Trophoblast cell (in vitro differentiated cells and primary cell): Measurements from ENCODE around the gene ZNF398.
A peak's percentile ranks its signal among the peaks of the same experiment; 100 is the strongest.
"Not testable (repeated sequence)": the region's sequence is repeated elsewhere in the genome, so short reads cannot be mapped to it uniquely, and the experiment has no call there.

Source experiments
- DNase-seq, 2 donors: peaks; one replicate each; pipeline ENCODE4 v3.0.0-alpha.2; 2016
- H2AFZ ChIP-seq: 2 replicates; pipeline ENCODE4 v1.6.1; 2013; ENCODE audit warnings: low read length, moderate library complexity, mild to moderate bottlenecking; ENCODE audit not compliant: insufficient read depth, poor library complexity
- H2AK5ac ChIP-seq: 2 replicates; pipeline ENCODE4 v1.6.1; 2013; ENCODE audit warnings: mild to moderate bottlenecking, low read length
- H2BK120ac ChIP-seq: 2 replicates; pipeline ENCODE4 v1.6.1; 2013; ENCODE audit warnings: low read length, mild to moderate bottlenecking, moderate library complexity; ENCODE audit not compliant: insufficient read depth, poor library complexity
- H2BK12ac ChIP-seq: 2 replicates; pipeline ENCODE4 v1.6.1; 2013; ENCODE audit warnings: mild to moderate bottlenecking, low read length, moderate library complexity
- H2BK5ac ChIP-seq: 2 replicates; pipeline ENCODE4 v1.6.1; 2013; ENCODE audit warnings: low read length, low read depth, moderate library complexity, mild to moderate bottlenecking; ENCODE audit not compliant: poor library complexity
- H3K14ac ChIP-seq: 2 replicates; pipeline ENCODE4 v1.6.1; 2013; ENCODE audit warnings: mild to moderate bottlenecking, low read length
- H3K18ac ChIP-seq: 2 replicates; pipeline ENCODE4 v1.6.1; 2013; ENCODE audit warnings: mild to moderate bottlenecking, low read length
- H3K23ac ChIP-seq: 2 replicates; pipeline ENCODE4 v1.6.1; 2013; ENCODE audit warnings: low read length
- H3K27ac ChIP-seq: 2 replicates; pipeline ENCODE4 v1.5.1; 2013; ENCODE audit warnings: low read depth, mild to moderate bottlenecking, inconsistent platforms, low read length, moderate library complexity
- H3K27me3 ChIP-seq: 2 replicates; pipeline ENCODE4 v1.6.1; 2013; ENCODE audit warnings: inconsistent platforms, mild to moderate bottlenecking, low read length, moderate library complexity; ENCODE audit not compliant: insufficient read depth
- H3K36me3 ChIP-seq, 2 experiments: 1 replicate in 1 of 2; 2 replicates in 1 of 2; pipeline ENCODE4 v1.6.1; 2013; ENCODE audit warnings: low read length in 2 of 2, mild to moderate bottlenecking in 2 of 2, moderate library complexity in 1 of 2; ENCODE audit not compliant: insufficient read depth in 2 of 2, control insufficient read depth in 1 of 2
- H3K4ac ChIP-seq: 2 replicates; pipeline ENCODE4 v1.6.1; 2013; ENCODE audit warnings: low read depth, mild to moderate bottlenecking, low read length, moderate library complexity
- H3K4me1 ChIP-seq, 2 experiments: 1 replicate in 1 of 2; 2 replicates in 1 of 2; pipeline ENCODE4 v1.6.1; 2013; ENCODE audit warnings: low read length in 2 of 2, mild to moderate bottlenecking in 2 of 2, moderate library complexity in 1 of 2; ENCODE audit not compliant: insufficient read depth in 2 of 2, control insufficient read depth in 1 of 2
- H3K4me2 ChIP-seq: 2 replicates; pipeline ENCODE4 v1.6.1; 2013; ENCODE audit warnings: inconsistent platforms, mild to moderate bottlenecking, low read length, moderate library complexity
- H3K4me3 ChIP-seq: 2 replicates; pipeline ENCODE4 v1.5.1; 2013; ENCODE audit warnings: mild to moderate bottlenecking, low read depth, low read length, inconsistent platforms
- H3K79me1 ChIP-seq: one replicate; pipeline ENCODE4 v1.6.1; 2013; ENCODE audit warnings: low read length
- H3K79me2 ChIP-seq: 2 replicates; pipeline ENCODE4 v1.6.1; 2013; ENCODE audit warnings: low read length, mild to moderate bottlenecking; ENCODE audit not compliant: control insufficient read depth, insufficient read depth, poor library complexity
- H3K9ac ChIP-seq: 2 replicates; pipeline ENCODE4 v1.6.1; 2013; ENCODE audit warnings: mild to moderate bottlenecking, low read length
- H3K9me3 ChIP-seq: 2 replicates; pipeline ENCODE4 v1.6.1; 2013; ENCODE audit warnings: low read depth, mild to moderate bottlenecking, control low read depth, inconsistent platforms, low read length; ENCODE audit not compliant: insufficient read depth
- H4K12ac ChIP-seq: 2 replicates; pipeline ENCODE4 v1.6.1; 2013; ENCODE audit warnings: low read depth, mild to moderate bottlenecking, low read length, moderate library complexity
- H4K8ac ChIP-seq: 2 replicates; pipeline ENCODE4 v1.6.1; 2013; ENCODE audit warnings: low read depth, mild to moderate bottlenecking, low read length, moderate library complexity
- H4K91ac ChIP-seq: one replicate; pipeline ENCODE4 v1.6.1; 2013; ENCODE audit warnings: low read depth, mild to moderate bottlenecking, low read length, moderate library complexity
- WGBS: extraction: QIAGEN DNeasy Blood & Tissue Kit; methylation state at CpG from one replicate; pipeline ENCODE4 v1.1.7; 2013; ENCODE audit warnings: missing lambda C conversion rate; ENCODE audit not compliant: insufficient read length, insufficient coverage; ENCODE audit errors: extremely low coverage; 5-methylcytosine and 5-hydroxymethylcytosine counted together

ZNF398 gene

GRCh38 chr7:149144436-149144922 lies 2.8 kb upstream of the ZNF398 start:
- not testable (repeated sequence) for H3K9me3 ChIP-seq, H3K4me3 ChIP-seq, H3K27me3 ChIP-seq, H3K4ac ChIP-seq, H3K9ac ChIP-seq, H2AFZ ChIP-seq, H3K36me3 ChIP-seq, DNase-seq, H3K23ac ChIP-seq
- H4K12ac ChIP-seq, result peak overlapping the region; percentile 76
- peak overlapping the region; percentile 16 for H3K4me2 ChIP-seq
- peak overlapping the region; percentile 59 for H3K18ac ChIP-seq
- peaks cover 29% of the 10 kb centered on the region for H3K79me1 ChIP-seq
- H2BK12ac ChIP-seq, result peak overlapping the region; percentile 58
- H2BK120ac ChIP-seq, result peak overlapping the region; percentile 85
- WGBS, result no CpG with 5 or more reads among the region's 14 CpGs
- peak overlapping the region; percentile 64 for H4K91ac ChIP-seq
- peak overlapping the region; percentile 69 for H4K8ac ChIP-seq
- peak overlapping the region; percentile 45 for H2AK5ac ChIP-seq
- peak overlapping the region; percentile 79 for H3K27ac ChIP-seq
- peak overlapping the region; percentile 68 for H3K14ac ChIP-seq
- H2BK5ac ChIP-seq, result peak overlapping the region; percentile 86
- H3K79me2 ChIP-seq, result peaks cover 16% of the 10 kb centered on the region
- peaks cover 9 to 12% of the 10 kb centered on the region in 2 experiments for H3K4me1 ChIP-seq

GRCh38 chr7:149145031-149145845 lies 2.0 kb upstream of the ZNF398 start:
- no peak overlapping the region for H3K4me2 ChIP-seq
- peak overlapping the region; percentile 69 for H3K18ac ChIP-seq
- H2BK12ac ChIP-seq, result peak overlapping the region; percentile 92
- peaks cover 6% of the 10 kb centered on the region for H3K9me3 ChIP-seq
- peaks cover 16% of the 10 kb centered on the region for H3K79me2 ChIP-seq
- H4K12ac ChIP-seq, result peak overlapping the region; percentile 81
- peak overlapping the region; percentile 91 for H2BK5ac ChIP-seq
- peak overlapping the region; percentile 36 for H4K8ac ChIP-seq
- peak overlapping the region; percentile 86 for H4K91ac ChIP-seq
- peaks cover 29% of the 10 kb centered on the region for H3K79me1 ChIP-seq
- peak overlapping the region; percentile 92 for H2BK120ac ChIP-seq
- no peaks in the 10 kb centered on the region for H3K36me3 ChIP-seq
- peaks cover 9 to 12% of the 10 kb centered on the region in 2 experiments for H3K4me1 ChIP-seq
- H2AK5ac ChIP-seq, result peak overlapping the region; percentile 81
- peak overlapping the region; percentile 45 for H2AFZ ChIP-seq
- DNase-seq, result peak; percentile 89 to 99
- peak overlapping the region; percentile 50 for H3K4ac ChIP-seq
- peak overlapping the region; percentile 42 for H3K14ac ChIP-seq
- no peak overlapping the region for H3K4me3 ChIP-seq
- H3K23ac ChIP-seq, result no peak overlapping the region
- 100% methylated on average over 1 of the region's 8 CpGs for WGBS
- H3K27me3 ChIP-seq, result no peaks in the 10 kb centered on the region
- no peak overlapping the region for H3K9ac ChIP-seq
- H3K27ac ChIP-seq, result peak overlapping the region; percentile 69

- peaks cover 29% of the 10 kb centered on the region for H3K79me1 ChIP-seq
- H4K91ac ChIP-seq, result peak overlapping the region; percentile 80
- no peak overlapping the region for H2BK12ac ChIP-seq
- H3K36me3 ChIP-seq, result no peaks in the 10 kb centered on the region
- H3K23ac ChIP-seq, result no peak overlapping the region
- H3K4me3 ChIP-seq, result peak overlapping the region; percentile 100
- H3K4me1 ChIP-seq, result peaks cover 11 to 12% of the 10 kb centered on the region in 2 experiments
- peak overlapping the region; percentile 33 for H2AFZ ChIP-seq
- peak overlapping the region; percentile 97 for H4K8ac ChIP-seq
- H3K27me3 ChIP-seq, result no peaks in the 10 kb centered on the region
- H3K9me3 ChIP-seq, result peaks cover 6% of the 10 kb centered on the region
- H2BK5ac ChIP-seq, result peak overlapping the region; percentile 19
- H4K12ac ChIP-seq, result peak overlapping the region; percentile 37
- H2BK120ac ChIP-seq, result peak overlapping the region; percentile 50
- WGBS, result no CpG with 5 or more reads among the region's 86 CpGs
- peak; percentile 66 to 77 for DNase-seq
- H2AK5ac ChIP-seq, result peak overlapping the region; percentile 56
- H3K27ac ChIP-seq, result peak overlapping the region; percentile 73
- peaks cover 16% of the 10 kb centered on the region for H3K79me2 ChIP-seq
- H3K4me2 ChIP-seq, result peak overlapping the region; percentile 65
- H3K18ac ChIP-seq, result peak overlapping the region; percentile 98
- peak overlapping the region; percentile 72 for H3K14ac ChIP-seq
- H3K9ac ChIP-seq, result peak overlapping the region; percentile 98
- peak overlapping the region; percentile 82 for H3K4ac ChIP-seq
Observed at GRCh38 chr7:149147752-149148653, 750 bp downstream of the ZNF398 start.

- Histone ChIP-seq H2AK5ac (no peak overlapping the region), H3K9ac (no peak overlapping the region), H3K79me2 (peaks cover 16% of the 10 kb centered on the region)
Observed at GRCh38 chr7:149150981-149151380, 3.7 kb downstream of the ZNF398 start.

More at GRCh38 chr7:149150981-149151380, 3.7 kb downstream of the ZNF398 start:
- H3K4me1 ChIP-seq, result peaks cover 10 to 11% of the 10 kb centered on the region in 2 experiments
- H3K27me3 ChIP-seq, result no peaks in the 10 kb centered on the region
- H3K4ac ChIP-seq, result no peak overlapping the region
- H3K4me3 ChIP-seq, result no peak overlapping the region
- no peak overlapping the region for H2BK12ac ChIP-seq
- H2BK120ac ChIP-seq, result no peak overlapping the region
- DNase-seq, result peak; percentile 72 to 82
- no peak overlapping the region for H3K23ac ChIP-seq
- H3K27ac ChIP-seq, result no peak overlapping the region
- H3K79me1 ChIP-seq, result peaks cover 21% of the 10 kb centered on the region
- WGBS, result no CpG with 5 or more reads among the region's 4 CpGs
- no peak overlapping the region for H2AFZ ChIP-seq
- H3K36me3 ChIP-seq, result peaks cover 6 to 10% of the 10 kb centered on the region in 2 experiments
- no peak overlapping the region for H3K18ac ChIP-seq
- H3K4me2 ChIP-seq, result no peak overlapping the region
- H3K9me3 ChIP-seq, result peaks cover 6% of the 10 kb centered on the region
- H4K12ac ChIP-seq, result no peak overlapping the region
- H3K14ac ChIP-seq, result no peak overlapping the region
- no peak overlapping the region for H2BK5ac ChIP-seq
- H4K8ac ChIP-seq, result no peak overlapping the region
- H4K91ac ChIP-seq, result no peak overlapping the region
